GM18951 (cell line): Measurements from ENCODE around the gene LST1.

Source experiments
- POLR2A ChIP-seq: IDR thresholded peaks from 4 replicates; pipeline ENCODE4 v1.6.1; 2011; ENCODE audit warnings: mild to moderate bottlenecking; ENCODE audit not compliant: insufficient read length, insufficient read depth; ENCODE audit errors: extremely low read depth
- in situ Hi-C: fragments of 300-500 bp; cut with MboI; formaldehyde crosslinking; loops from one replicate; pipeline ENCODE4 v1.12.0; 2022; ENCODE audit warnings: low sequenced_read_pairs, mixed read lengths, inconsistent platforms; ENCODE audit not compliant: unreplicated experiment

LST1 gene

GRCh38 chr6:31556307-31556706 lies 29.8 kb upstream of the LST1 start:
- TF ChIP-seq POLR2A, result no peak
- in situ Hi-C loops, result no loop called here

- in situ Hi-C loops, result no loop called here
Measured at GRCh38 chr6:31557443-31558317, 28.4 kb upstream of the LST1 start.

GRCh38 chr6:31558318-31558625 lies 27.8 kb upstream of the LST1 start:
- TF ChIP-seq POLR2A, result no peak
- in situ Hi-C loops, result no loop called here

More at GRCh38 chr6:31557443-31558317, 28.4 kb upstream of the LST1 start:
- TF ChIP-seq POLR2A, result no peak

DNA sequence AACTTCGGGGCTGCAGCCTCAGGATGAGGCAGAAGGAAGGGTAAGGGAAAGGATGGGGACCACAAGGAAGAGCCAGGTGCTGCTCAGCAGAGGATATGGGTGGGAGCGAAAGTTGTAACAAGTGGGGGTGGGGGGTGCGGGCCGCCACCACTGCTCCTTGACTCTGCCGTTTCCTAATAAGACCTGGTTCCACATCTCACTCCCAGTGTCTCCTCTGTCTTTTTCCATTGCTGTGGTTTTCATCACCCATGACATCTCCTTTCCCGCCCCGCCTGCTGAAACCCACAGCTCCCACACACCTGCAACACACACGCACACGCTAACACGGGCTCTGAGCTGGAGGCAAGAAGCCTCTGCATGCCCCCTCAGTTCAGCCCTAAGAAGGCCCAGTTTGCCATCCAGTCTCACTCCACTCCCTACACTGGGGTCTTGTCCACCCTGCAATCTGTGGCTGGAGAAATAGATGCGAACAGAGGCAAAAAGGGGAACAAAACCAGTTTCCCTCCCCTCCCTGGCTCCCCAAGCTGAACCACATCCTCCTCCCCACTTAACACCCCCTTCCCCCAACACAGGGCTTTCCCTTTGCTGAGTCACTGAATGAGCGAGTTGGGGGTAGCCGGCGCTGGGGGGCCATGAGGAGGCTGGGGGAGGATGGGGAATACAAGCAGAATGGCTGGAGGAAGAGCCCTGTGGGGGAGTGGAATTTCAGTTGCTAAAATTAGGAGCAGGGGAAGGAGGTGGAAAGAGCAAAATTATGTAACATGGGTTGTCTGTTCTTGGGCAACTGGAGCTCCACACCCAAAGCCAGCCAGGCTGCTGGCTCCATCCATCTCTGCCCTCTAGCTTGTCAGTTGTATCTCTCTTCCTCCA lies 27.2 kb upstream of the LST1 start:
- TF ChIP-seq POLR2A, result peak; percentile 57
- in situ Hi-C loops, result no loop called here

DNA sequence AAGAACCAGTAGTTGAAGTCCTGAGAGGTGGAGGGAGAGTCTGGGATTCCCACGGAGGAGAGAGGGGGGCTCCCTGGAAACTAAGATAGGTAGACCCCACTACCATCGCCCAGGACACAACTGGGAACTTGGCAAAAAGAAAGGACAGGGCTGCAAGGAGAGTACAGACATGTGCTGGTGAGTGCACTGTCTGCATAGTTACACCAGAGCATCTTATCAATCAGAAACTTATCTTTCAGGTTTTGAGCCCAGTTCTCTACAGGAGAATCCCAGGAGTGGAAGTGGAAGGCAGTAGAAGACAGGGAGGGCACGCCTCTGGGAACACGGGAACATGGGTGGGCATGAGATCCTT lies 26.5 kb upstream of the LST1 start:
- TF ChIP-seq POLR2A, result no peak
- in situ Hi-C loops, result no loop called here

GRCh38 chr6:31559958-31560696 lies 25.9 kb upstream of the LST1 start:
- TF ChIP-seq POLR2A, result peak; percentile 50
- in situ Hi-C loops, result no loop called here

- TF ChIP-seq POLR2A, result no peak
- in situ Hi-C loops, result no loop called here
Measured at GRCh38 chr6:31560697-31561058, 25.4 kb upstream of the LST1 start.

GRCh38 chr6:31567531-31568370 lies 18.3 kb upstream of the LST1 start:
- in situ Hi-C loops, result no loop called here
- no peak for TF ChIP-seq POLR2A

DNA sequence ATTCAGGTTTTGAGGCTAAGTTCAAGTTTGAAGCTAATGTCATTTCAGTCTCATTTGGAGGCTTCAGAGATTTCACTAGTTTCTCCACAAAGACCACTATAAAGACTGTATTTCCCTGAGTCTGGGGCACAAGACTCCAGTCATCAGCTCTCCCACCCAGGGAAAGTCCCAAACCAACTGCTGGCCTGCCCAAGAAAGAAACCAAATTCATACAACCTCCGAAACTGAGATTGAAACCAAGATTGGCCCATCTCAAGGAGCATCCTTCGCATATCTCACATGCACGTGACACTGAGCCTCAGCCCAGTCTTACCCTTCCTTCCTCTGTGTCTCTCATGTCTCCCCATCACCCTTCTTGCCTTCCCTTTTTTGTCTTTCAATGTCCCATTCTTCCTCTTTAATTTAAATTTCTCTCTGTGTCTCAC lies 17.5 kb upstream of the LST1 start:
- peak; percentile 38 for TF ChIP-seq POLR2A
- in situ Hi-C loops, result no loop called here

GRCh38 chr6:31569861-31570536 lies 16.1 kb upstream of the LST1 start:
- no peak for TF ChIP-seq POLR2A
- in situ Hi-C loops, result no loop called here

DNA sequence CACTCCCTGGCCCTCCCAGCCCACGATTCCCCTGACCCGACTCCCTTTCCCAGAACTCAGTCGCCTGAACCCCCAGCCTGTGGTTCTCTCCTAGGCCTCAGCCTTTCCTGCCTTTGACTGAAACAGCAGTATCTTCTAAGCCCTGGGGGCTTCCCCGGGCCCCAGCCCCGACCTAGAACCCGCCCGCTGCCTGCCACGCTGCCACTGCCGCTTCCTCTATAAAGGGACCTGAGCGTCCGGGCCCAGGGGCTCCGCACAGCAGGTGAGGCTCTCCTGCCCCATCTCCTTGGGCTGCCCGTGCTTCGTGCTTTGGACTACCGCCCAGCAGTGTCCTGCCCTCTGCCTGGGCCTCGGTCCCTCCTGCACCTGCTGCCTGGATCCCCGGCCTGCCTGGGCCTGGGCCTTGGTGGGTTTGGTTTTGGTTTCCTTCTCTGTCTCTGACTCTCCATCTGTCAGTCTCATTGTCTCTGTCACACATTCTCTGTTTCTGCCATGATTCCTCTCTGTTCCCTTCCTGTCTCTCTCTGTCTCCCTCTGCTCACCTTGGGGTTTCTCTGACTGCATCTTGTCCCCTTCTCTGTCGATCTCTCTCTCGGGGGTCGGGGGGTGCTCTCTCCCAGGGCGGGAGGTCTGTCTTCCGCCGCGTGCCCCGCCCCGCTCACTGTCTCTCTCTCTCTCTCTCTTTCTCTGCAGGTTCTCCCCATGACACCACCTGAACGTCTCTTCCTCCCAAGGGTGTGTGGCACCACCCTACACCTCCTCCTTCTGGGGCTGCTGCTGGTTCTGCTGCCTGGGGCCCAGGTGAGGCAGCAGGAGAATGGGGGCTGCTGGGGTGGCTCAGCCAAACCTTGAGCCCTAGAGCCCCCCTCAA lies 13.8 kb upstream of the LST1 start, which contains the start of gene LTA:
TSS of gene LTA (plus strand) at position 249 of the 871 bp plus-strand sequence. CDS start at position 703, 454 bp downstream.
- in situ Hi-C loops, result no loop called here
- peak; percentile 85 for TF ChIP-seq POLR2A
